Glomerular visceral epithelial cell (primary cell): ENCODE data around the gene RAD51AP2.

Experiments used
- DNase-seq: peaks from one replicate; pipeline ENCODE4 v3.0.0-alpha.2; 2016; ENCODE audit errors: extremely low spot score

The RAD51AP2 gene

GRCh38 chr2:17470855-17471641, 47.2 kb downstream of the RAD51AP2 start:
- DNase-seq = peak; percentile 2

- no peak for DNase-seq
Observed at GRCh38 chr2:17461087-17461475, 57.2 kb downstream of the RAD51AP2 start.
